ENCODE measurements around the gene PARVA. TPM values are rescaled to one million over a fixed set of nuclear protein-coding genes. Genes with fewer than 3 reads are reported as not detected.

PARVA gene
- total RNA-seq, 1 experiment from 2014 or later, result 18.1 TPM

DNA sequence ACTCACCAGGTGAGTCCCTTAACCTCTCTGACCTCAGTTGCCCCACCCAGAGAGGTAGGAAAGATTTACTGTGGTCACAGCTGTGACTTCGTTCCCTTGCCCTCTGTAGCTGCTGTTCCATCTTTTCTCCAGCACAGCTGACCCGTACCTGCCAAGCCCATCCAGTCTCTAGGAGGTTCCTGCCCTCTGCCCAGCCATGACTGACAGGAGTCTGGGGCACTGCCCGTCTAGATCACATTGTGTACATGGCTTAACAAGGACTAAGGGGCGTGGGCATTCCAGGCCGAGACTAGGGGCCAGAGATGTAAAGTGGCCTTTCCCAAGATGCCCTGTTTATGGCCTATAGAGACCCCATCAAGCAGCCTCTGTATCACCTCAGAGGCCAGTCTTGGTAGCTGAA is 132.0 kb downstream of the PARVA start:
- no peak for DNase-seq
- H3K23ac ChIP-seq (ENCODE audit: insufficient read length, low read depth, low read length), result no peak overlapping the region
- H4K5ac ChIP-seq (ENCODE audit: insufficient read length, low read depth, low read length), result no peak overlapping the region
- no peak overlapping the region for H2BK120ac ChIP-seq (ENCODE audit: low read depth, low read length, poor library complexity, severe bottlenecking)
- H2BK12ac ChIP-seq (ENCODE audit: insufficient read length, low read depth, low read length), result no peak overlapping the region
- H3K23me2 ChIP-seq (ENCODE audit: insufficient read length, low read depth, low read length, poor library complexity, severe bottlenecking), result no peaks in the 10 kb centered on the region
- no peak overlapping the region for H3K4me2 ChIP-seq (ENCODE audit: insufficient read depth, insufficient read length, low read length)
- no peaks in the 10 kb centered on the region for H3K27me3 Mint-ChIP-seq (ENCODE audit: low read depth)
- no peak overlapping the region for H2AFZ ChIP-seq (ENCODE audit: low read length)
- WGBS (ENCODE audit: extremely low coverage, insufficient read length, low lambda C conversion rate), result no CpG with 5 or more reads among the region's 5 CpGs
- H3K4me3 Mint-ChIP-seq, result no peak overlapping the region
- H3K9me3 ChIP-seq (ENCODE audit: control insufficient read depth, low read depth, low read length), result no peaks in the 10 kb centered on the region
- TF ChIP-seq CTCF (conservative IDR thresholded peaks at IDR 0.05), result no peak
- H3K4me1 Mint-ChIP-seq, result peaks cover 10 to 26% of the 10 kb centered on the region in 2 experiments
- no peak overlapping the region for H2BK15ac ChIP-seq (ENCODE audit: low read depth, low read length)
- no peak overlapping the region for H3K14ac ChIP-seq (ENCODE audit: insufficient read depth, low read length)
- no peaks in the 10 kb centered on the region for H3K9me3 Mint-ChIP-seq
- no peak overlapping the region for H2BK20ac ChIP-seq (ENCODE audit: low read depth, low read length, poor library complexity, severe bottlenecking)
- no peak overlapping the region for H2AK5ac ChIP-seq (ENCODE audit: insufficient read length, low read length)
- no peak overlapping the region for H3K27ac ChIP-seq (ENCODE audit: insufficient read length, low read depth, low read length)
- no peaks in the 10 kb centered on the region for H3K36me3 Mint-ChIP-seq (ENCODE audit: insufficient read depth in 1 of 3, low read depth in 3 of 3)
- H4K20me1 ChIP-seq (ENCODE audit: control insufficient read depth, insufficient read depth, insufficient read length), result no peaks in the 10 kb centered on the region
- no peak overlapping the region for H3T11ph ChIP-seq (ENCODE audit: low read length)
- no peaks in the 10 kb centered on the region for H3K79me1 ChIP-seq (ENCODE audit: insufficient read depth, low read depth, low read length, poor library complexity, severe bottlenecking)
- H3K79me2 ChIP-seq (ENCODE audit: insufficient read depth, low read length), result no peaks in the 10 kb centered on the region
- H3K18ac ChIP-seq (ENCODE audit: insufficient read length, low read depth, low read length), result no peak overlapping the region
- no peak overlapping the region for H4K91ac ChIP-seq (ENCODE audit: insufficient read length, low read depth, low read length)
- no peak overlapping the region for H3K56ac ChIP-seq (ENCODE audit: insufficient read length, low read depth, low read length)
- H4K8ac ChIP-seq (replicated peaks; ENCODE audit: insufficient read length, low read depth, low read length), result no peak overlapping the region
- no peak overlapping the region for H3K9ac ChIP-seq (ENCODE audit: extremely low read depth, insufficient read length, low read length)
- H3K27me3 ChIP-seq (ENCODE audit: insufficient read depth, low read length), result no peaks in the 10 kb centered on the region
- no peak overlapping the region for H3K4ac ChIP-seq (ENCODE audit: low read depth, low read length)
- H2BK5ac ChIP-seq (ENCODE audit: insufficient read length, low read length), result no peak overlapping the region
- peaks cover 2% of the 10 kb centered on the region; the same call in 1 of the 2 replicates for H3K4me1 ChIP-seq (ENCODE audit: insufficient read depth, low read length)
- no peak overlapping the region for H3K27ac Mint-ChIP-seq
